Activated CD8-positive, alpha-beta memory T cell treated with anti-CD3 and anti-CD28 coated beads, Interleukin-2, amount 10 ng/mL, durations not matched to agents 7 days and 5 days (primary cell): ENCODE results near the gene JAG1. TPM values are rescaled to one million over a fixed set of nuclear protein-coding genes. Genes with fewer than 3 reads are reported as not detected.
"Not testable (repeated sequence)": the region's sequence is repeated elsewhere in the genome, so short reads cannot be mapped to it uniquely, and the experiment has no call there.

ENCODE experiments used
- ATAC-seq: fragments of 150-1000 bp; cut with Tn5 transposase; one replicate; pipeline ENCODE4 v1.10.0; 2021; ENCODE audit warnings: moderate library complexity
- CTCF ChIA-PET: fragments of 350-600 bp; sonication (Branson Sonifier 250); formaldehyde crosslinking; loops from one replicate; lab custom pipeline; 2021; ENCODE audit warnings: antibody characterized with exemption; lab: Charles Lee
- DNase-seq: peaks from one replicate; pipeline ENCODE4 v3.0.0-alpha.2; 2020
- H3K27ac Mint-ChIP-seq: one replicate; pipeline ENCODE4 v1.8.0; 2021; ENCODE audit warnings: mild to moderate bottlenecking, mixed read lengths
- H3K27me3 Mint-ChIP-seq: one replicate; pipeline ENCODE4 v1.8.0; 2021; ENCODE audit warnings: mixed read lengths
- H3K36me3 Mint-ChIP-seq: one replicate; pipeline ENCODE4 v1.8.0; 2021; ENCODE audit warnings: mild to moderate bottlenecking, mixed read lengths
- H3K4me1 Mint-ChIP-seq: one replicate; pipeline ENCODE4 v1.8.0; 2021; ENCODE audit warnings: mixed read lengths
- H3K4me3 Mint-ChIP-seq: one replicate; pipeline ENCODE4 v1.8.0; 2021; ENCODE audit warnings: mild to moderate bottlenecking, moderate library complexity, mixed read lengths
- H3K9me3 Mint-ChIP-seq: one replicate; pipeline ENCODE4 v1.8.0; 2022; ENCODE audit warnings: low read depth, mixed read lengths
- microRNA-seq: library from miRNA; unstranded; fragments of <30 nt; microRNA quantifications from one replicate; pipeline ENCODE4 v1.2.0, GENCODE V29; 2022
- total RNA-seq, 2 experiments: library from RNA; stranded (reverse); gene quantifications; one replicate each; pipeline ENCODE4 v1.2.3, GENCODE V29; 2021

JAG1 gene
- total RNA-seq, 2 experiments from 2014 or later = 0.15 to 0.54 TPM

- DNase-seq (no peak), ATAC-seq (no peak)
- no peak overlapping the region for H3K4me3 Mint-ChIP-seq
- CTCF ChIA-PET = no interaction called here
- no peaks in the 10 kb centered on the region for H3K9me3 Mint-ChIP-seq
- no peaks in the 10 kb centered on the region for H3K27me3 Mint-ChIP-seq
- peaks cover 2% of the 10 kb centered on the region for H3K36me3 Mint-ChIP-seq
- H3K27ac Mint-ChIP-seq = no peak overlapping the region
- peaks cover 10% of the 10 kb centered on the region for H3K4me1 Mint-ChIP-seq
Observed at GRCh38 chr20:10591946-10592521, 81.8 kb downstream of the JAG1 start.

GRCh38 chr20:10590950-10591671 lies 82.7 kb downstream of the JAG1 start:
- ATAC-seq (no peak), DNase-seq (no peak)
- CTCF ChIA-PET = no interaction called here
- Mint-ChIP-seq H3K27me3 (no peaks in the 10 kb centered on the region), H3K36me3 (peaks cover 2% of the 10 kb centered on the region), H3K4me1 (peaks cover 10% of the 10 kb centered on the region), H3K9me3 (no peaks in the 10 kb centered on the region), H3K27ac (no peak overlapping the region), H3K4me3 (no peak overlapping the region)

- H3K36me3 Mint-ChIP-seq, H3K9me3 Mint-ChIP-seq, DNase-seq, H3K27me3 Mint-ChIP-seq, H3K4me3 Mint-ChIP-seq, H3K4me1 Mint-ChIP-seq, ATAC-seq, CTCF ChIA-PET, H3K27ac Mint-ChIP-seq: not testable (repeated sequence)
Observed at GRCh38 chr20:10590446-10590845, 83.4 kb downstream of the JAG1 start.

Small RNA genes within 50 kb of the gene (microRNA-seq; reads per million reads assigned to microRNA genes)
- not detected for gene MIR6870

Other genes starting within 250 kb of the JAG1 start
- 1 to 10 TPM; 6.6 to 7.5 TPM for gene MKKS, start 239.8 kb downstream of the JAG1 start, total RNA-seq
- 1 to 10 TPM; 6.0 to 6.1 TPM for gene SLX4IP, start 238.7 kb downstream of the JAG1 start, total RNA-seq